HG02759 (cell line): ENCODE measurements around the gene IL12RB2.

Source experiments
- ATAC-seq: cut with Tn5 transposase; IDR thresholded peaks from one replicate; pipeline ENCODE4 v1.9.1; 2021; ENCODE audit warnings: mild to moderate bottlenecking, moderate library complexity; ENCODE audit not compliant: unreplicated experiment

The IL12RB2 gene

DNA sequence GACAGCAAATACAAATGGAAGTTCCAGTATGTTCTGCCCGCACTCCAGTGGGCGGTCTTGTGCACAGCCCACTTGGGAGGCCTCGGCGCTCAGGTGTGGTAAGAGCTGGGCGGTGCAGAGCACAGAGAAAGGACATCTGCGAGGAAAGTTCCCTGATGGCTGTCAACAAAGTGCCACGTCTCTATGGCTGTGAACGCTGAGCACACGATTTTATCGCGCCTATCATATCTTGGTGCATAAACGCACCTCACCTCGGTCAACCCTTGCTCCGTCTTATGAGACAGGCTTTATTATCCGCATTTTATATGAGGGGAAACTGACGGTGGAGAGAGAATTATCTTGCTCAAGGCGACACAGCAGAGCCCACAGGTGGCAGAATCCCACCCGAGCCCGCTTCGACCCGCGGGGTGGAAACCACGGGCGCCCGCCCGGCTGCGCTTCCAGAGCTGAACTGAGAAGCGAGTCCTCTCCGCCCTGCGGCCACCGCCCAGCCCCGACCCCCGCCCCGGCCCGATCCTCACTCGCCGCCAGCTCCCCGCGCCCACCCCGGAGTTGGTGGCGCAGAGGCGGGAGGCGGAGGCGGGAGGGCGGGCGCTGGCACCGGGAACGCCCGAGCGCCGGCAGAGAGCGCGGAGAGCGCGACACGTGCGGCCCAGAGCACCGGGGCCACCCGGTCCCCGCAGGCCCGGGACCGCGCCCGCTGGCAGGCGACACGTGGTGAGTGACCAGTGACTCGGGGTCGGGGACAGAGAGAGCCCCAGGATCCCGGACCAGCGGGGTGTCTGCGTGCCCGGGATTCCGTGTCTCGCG lies at the start of gene IL12RB2:
Gene IL12RB2 (plus strand): TSS at position 623 of the 810 bp plus-strand sequence. CDS start 12,496 bp downstream, outside the sequence.
- peak; percentile 61 for ATAC-seq

DNA sequence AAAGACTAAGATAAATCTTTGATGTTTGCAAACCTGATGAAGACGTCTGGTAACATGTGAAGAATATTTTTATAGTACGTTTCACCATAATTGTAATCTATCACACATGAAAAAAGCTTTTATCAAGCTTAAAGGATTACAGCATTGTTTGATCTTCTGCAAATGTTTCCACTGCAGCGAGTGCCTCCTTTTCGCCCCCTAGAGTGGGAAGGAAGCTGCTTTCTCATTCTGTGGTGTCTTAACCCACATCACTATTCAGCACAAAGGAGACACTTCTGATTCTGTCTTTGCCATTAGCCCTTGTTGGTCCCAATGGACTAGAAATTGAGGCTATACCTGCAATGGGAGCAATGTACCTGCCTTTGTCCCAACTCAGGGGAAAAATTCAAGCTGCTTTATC lies 46.0 kb upstream of the IL12RB2 start:
- ATAC-seq, result no peak

- ATAC-seq, result no peak
These were observed 44.9 kb upstream of the IL12RB2 start for GRCh38 chr1:67262735-67263134.

GRCh38 chr1:67264152-67264551 lies 43.5 kb upstream of the IL12RB2 start:
- no peak for ATAC-seq

- ATAC-seq, result no peak
These were observed 42.8 kb upstream of the IL12RB2 start for GRCh38 chr1:67264899-67265298.

DNA sequence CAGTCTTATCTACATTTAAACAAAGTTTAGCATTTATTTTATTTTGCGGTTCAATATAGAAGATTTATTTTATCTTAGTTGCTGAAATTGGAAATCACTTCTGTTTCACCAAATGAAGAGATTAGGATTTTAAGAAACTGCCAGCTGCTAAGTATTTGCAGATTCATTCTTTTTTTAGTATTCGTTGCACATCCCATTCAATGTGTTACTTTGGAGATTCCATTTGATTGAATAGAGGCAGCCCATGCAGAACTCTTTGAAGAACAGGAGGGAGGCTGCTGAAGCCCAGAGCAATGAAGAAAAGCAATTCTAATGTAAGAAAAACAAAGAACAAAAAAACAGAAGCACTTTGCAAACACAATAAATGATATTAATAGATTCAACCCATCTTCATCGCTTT lies 38.6 kb upstream of the IL12RB2 start:
- no peak for ATAC-seq

DNA sequence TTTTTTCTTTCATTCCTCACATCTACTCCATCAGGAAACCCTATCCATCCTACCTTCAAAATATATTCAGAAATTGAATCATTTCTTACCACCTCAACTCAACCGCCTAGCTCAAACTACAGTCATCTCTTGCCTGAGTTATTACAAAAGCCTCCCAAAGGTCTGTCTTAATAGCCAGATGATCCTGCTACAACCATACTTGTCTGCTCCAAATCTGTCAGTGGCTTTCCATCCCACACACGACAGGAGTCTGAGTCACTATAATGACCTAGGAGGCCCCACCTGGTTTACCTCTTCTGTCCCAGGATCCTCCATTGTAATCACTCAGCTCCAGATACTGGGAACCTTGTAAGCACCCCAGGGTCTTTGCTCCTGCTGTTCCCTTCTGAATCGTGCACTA lies 37.1 kb upstream of the IL12RB2 start:
- ATAC-seq, result no peak

DNA sequence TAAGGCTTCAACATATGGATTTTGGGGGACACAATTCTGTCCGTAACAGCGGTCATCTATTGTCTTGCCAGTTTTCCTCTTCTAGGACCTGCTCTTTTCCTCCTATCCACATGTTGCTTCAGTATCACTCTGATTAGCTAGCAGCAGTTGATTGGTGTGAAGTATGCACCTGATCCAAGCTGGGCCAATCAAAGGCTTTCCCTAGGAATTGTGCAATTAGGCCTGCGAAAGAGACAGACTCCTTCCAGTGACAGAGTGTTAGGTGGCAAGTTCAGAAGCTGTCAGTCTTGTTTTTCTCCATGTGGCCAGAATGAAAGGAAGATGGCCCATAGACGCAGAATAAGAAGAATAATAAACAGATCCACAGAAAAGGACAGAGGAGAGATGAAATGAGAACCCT lies 34.1 kb upstream of the IL12RB2 start:
- ATAC-seq, result no peak

GRCh38 chr1:67274623-67275325 lies 32.9 kb upstream of the IL12RB2 start:
- ATAC-seq, result no peak

GRCh38 chr1:67280696-67281095 lies 27.0 kb upstream of the IL12RB2 start:
- ATAC-seq, result no peak

GRCh38 chr1:67281244-67281643 lies 26.4 kb upstream of the IL12RB2 start:
- ATAC-seq, result no peak

DNA sequence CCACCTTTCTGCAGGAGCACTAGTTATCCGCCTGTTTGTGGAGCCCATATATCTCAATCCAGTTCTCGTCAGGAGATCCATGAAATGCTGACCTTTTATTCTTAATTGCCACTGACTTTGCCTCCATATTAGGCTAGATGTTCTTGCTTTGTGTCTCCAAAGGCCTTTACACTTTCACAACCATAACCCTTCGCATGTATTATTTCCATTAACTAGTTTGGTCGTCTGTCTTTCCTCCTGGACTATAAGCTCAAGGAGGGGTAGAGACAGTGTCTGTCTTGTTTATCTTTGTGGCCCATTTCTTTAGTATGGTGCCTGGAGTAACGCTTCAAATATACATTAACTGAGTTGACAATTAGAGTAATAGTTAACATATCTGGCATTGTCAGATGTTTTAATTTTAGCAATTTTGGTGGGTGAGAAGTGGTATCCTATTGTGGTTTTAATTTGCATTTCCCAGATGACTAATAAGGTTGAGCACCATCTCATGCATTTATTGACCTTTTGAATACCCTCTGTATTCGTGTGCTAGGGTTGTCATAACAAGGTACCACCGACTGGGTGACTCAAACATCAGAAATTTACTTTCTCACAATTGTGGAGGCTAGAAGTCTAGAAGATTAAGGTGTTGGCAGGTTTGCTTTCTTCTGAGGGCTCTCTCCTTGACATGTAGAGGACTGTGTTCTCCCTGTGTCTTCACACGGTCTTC lies 21.7 kb upstream of the IL12RB2 start:
- ATAC-seq, result peak; percentile 89

DNA sequence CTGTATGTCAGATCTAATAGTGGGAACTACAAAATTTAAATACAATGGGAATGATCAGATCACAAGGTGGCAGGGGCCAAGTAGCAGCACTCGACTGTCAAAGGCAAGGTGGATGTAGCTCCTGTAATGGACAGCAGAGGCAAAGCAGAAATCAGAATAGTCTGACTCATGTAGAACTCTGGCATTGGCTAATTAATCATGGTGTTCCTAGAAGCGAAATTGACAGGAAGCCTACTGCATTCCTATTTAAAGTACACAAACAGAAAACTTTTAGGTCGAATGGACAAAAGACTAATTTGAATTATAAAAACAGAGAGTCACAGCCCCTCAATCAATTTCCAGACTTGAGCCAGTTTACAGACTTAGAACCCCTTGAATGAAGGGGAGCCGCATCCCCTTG lies 17.4 kb upstream of the IL12RB2 start:
- no peak for ATAC-seq

DNA sequence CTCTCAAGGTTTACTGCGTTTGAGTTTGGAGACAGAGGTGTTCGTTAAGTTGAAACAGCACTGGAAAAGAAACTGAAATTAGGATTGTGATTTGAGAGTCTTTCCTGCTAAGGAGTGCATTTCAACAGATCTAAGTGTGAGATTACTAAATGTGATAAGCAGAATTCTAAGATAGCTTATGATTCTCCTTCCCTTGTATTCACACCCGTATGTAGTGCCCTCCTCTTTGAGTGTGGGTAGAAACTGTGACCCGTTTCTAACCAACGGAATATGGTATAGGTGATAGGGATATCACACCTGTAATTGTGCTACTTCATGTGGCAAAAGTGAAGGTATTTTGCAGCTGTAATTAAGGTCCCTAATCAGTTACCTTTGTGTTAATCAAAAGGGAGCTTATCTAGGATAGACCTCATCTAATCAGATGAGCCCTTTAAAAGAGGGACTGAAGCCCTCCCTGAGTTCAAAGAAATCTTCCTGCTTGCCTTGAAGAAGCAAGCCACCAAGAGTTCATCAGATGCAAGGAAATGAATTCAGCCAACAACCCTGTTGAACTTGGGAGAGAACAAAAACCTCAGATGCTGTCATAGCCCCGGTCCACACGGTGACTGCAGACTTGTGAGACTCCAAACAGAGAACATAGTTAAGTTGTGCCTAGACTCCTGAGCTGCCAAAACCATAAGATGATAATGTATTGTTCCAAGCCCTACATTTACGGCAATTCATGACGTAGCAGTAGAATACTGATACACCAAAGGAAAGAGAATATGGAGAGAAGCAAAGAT lies 12.6 kb upstream of the IL12RB2 start:
- no peak for ATAC-seq

- no peak for ATAC-seq
These were observed 8.9 kb upstream of the IL12RB2 start for GRCh38 chr1:67298762-67299161.

DNA sequence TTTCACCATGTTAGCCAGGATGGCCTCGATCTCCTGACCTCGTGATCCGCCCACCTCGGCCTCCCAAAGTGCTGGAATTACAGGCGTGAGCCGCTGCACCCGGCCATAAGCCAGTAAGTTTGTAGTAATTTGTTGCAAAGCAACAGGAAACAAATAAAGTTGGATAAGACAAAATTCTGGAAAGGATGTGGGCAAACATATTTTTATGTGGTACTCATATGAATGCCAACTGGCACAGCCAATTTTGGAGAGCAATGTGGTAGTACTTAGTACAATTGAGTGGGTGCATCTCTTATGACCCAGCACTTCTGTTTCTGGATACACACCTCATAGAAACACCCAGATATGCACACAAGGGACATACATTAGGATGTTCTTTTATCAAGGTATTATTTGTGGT lies 8.4 kb upstream of the IL12RB2 start:
- ATAC-seq, result no peak

DNA sequence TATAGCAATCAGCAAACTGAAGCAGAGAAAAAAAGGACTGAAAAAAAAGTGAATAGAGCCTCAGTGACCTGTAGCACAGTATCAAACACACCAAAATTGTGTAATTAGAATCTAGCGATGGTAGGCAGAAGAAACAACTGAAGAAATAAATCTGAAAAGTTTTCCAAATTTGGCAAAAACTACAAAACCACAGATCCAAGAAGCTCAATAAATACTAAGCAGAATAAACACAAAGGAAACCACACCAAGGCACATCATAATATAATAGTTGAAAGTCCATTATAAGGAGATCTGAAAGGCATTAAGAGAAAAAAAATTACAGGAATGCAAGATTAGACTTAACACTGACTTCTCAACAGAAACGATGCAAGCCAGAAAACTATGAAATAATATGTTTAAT lies 7.1 kb upstream of the IL12RB2 start:
- ATAC-seq, result no peak

- ATAC-seq, result no peak
These were observed 3.6 kb upstream of the IL12RB2 start for GRCh38 chr1:67304023-67304422.

GRCh38 chr1:67306547-67306946 lies 1.1 kb upstream of the IL12RB2 start:
- ATAC-seq, result no peak

- ATAC-seq, result peak; percentile 18
These were observed 463 bp downstream of the IL12RB2 start for GRCh38 chr1:67308136-67308535.

DNA sequence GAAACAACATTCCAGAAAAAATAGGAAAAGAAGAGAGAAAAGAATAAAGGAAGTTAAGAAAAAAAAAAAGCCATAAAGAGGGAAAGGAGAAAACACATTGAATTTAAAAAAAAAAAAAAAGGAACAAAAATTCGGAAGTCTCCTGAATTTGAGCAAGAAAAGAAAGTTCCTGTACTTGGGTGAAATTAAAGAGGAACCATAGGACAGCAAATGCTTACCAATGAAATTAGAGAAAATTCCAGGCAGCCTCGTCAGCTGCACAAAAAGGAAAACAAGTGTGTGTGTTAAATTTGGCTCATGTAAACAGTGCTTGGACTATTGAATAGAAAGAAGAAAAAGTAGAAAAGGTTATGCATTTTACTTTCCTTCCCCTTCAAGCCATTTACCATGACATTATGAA lies 4.9 kb downstream of the IL12RB2 start:
- ATAC-seq, result no peak
